Stimulated activated CD4-positive, alpha-beta T cell treated with anti-CD3 and anti-CD28 coated beads, Interleukin-4, amount 100 ng/mL, for 1 hour (primary cell): ENCODE results near the gene DGLUCY.
"Not testable (repeated sequence)": the region's sequence is repeated elsewhere in the genome, so short reads cannot be mapped to it uniquely, and the experiment has no call there.

Source experiments
- DNase-seq: peaks from one replicate; pipeline ENCODE4 v3.0.0-alpha.2; 2020

DGLUCY gene

DNA sequence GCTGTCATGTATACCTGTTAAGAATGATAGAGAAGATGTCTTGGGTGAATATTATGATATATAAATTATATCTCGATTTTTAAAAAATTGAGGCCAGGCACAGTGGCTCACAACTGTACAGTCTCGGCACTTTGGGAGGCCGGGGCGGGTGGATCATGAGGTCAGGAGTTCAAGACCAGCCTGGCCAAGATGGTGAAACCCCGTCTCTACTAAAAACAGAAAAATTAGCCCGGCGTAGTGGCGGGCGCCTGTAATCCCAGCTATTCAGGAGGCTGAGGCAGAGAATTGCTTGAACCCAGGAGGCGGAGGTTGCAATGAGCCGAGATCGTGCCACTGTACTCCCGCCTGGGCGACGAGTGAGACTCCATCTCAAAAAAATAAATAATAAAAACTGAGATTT lies 152.4 kb downstream of the DGLUCY start:
- DNase-seq = not testable (repeated sequence)

DNA sequence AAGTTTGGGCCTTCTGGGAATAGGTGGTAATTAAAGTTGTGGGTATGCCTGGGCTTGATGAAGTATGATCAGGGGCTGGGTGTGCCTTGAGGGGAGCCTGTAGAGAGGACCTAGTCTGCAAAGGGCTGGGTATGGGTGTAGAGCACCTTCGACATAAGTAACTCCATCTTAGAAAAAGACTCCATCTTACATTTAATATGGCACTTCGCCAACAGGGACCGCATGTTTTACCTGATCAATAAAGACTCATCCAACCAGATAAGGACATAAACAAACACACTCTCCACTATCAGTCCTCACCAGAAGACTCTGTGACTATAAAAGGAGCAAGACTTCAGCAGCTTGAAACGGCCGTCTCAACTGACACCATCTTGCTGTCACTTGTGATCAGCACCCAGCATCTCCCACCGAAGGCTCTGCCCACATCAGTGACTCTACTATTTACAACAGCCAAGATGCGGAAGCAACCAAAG lies 154.1 kb downstream of the DGLUCY start:
- DNase-seq = no peak

DNA sequence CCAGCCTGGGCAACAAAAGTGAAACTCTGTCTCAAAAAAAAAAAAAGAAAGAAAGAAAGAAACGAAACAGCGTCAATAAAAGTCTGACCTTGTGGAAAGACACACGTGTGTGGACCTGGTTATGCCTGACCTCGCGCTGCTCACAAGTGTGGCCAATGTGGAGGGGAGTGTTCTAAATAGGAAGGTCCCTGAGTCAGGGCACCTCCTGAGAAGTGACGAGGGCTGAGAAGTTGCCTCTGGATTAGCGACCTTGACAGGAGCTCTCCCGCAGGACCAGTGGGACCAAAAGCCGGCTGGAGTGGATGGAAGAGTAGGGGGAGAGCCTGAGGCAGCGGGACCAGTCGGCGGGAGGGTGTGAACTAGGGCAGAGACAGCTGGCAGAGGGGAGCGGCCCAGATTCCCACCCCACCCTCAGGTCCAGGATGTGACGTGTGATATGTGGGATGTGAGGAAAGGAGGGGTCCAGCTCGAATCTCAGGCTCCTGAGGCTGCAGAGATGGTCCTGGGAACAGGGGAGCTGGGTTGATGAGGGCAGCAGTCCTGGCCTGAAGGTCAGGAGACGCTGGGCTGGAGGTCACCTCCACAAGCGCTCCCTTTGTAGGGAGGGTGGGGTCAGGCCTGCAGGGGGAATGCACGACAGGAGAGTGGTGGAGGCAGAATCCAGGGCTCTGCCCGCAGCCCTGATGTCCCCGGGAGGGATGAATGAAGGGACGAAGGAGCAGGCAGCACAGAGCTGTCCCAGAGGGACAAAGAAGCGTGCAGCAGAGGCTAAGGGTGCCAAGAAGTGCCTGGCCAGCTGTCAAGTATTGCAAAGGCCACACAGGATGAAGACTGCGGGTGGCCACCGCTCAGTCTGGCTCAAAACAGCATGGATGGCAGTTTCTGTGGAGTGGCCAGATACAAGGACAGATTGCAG lies 155.5 kb downstream of the DGLUCY start:
- no peak for DNase-seq

DNA sequence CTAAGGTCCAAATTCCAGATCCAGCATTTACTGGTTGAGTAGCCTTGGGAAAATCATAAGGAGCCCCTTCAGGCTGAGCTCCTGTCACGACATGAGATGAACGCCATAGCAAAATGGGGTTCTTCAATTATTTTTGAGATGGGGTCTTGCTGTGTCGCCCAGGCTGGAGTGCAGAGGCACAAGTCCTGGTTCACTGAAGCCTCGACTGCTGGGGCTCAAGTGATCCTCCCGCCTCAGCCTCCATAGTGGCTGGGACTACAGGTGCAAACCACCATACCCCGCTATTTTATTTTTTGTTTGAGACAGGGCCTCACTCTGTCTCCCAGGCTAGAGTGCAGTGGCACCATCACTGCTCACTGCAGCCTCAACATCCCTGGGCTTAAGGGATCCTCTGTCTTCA lies 156.3 kb downstream of the DGLUCY start:
- DNase-seq = no peak

DNA sequence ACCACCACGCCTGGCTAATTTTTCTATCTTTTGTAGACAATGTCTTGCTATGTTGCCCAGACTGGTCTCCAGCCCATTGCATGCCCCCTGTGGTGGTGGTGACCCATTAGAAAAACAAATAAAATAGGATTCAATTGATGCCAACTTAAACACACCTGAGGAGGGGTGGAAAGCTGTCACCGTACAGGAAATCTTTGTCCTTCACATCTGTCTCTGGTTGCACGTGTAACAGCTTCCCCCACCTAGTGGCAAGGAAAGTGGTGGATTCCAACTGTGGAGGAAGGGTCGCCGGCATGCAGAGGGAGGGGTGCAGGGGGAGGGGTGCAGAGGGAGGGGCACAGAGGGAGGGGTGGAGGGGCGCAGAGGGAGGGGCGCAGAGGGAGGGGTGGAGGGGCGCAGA lies 156.7 kb downstream of the DGLUCY start:
- DNase-seq = no peak

DNA sequence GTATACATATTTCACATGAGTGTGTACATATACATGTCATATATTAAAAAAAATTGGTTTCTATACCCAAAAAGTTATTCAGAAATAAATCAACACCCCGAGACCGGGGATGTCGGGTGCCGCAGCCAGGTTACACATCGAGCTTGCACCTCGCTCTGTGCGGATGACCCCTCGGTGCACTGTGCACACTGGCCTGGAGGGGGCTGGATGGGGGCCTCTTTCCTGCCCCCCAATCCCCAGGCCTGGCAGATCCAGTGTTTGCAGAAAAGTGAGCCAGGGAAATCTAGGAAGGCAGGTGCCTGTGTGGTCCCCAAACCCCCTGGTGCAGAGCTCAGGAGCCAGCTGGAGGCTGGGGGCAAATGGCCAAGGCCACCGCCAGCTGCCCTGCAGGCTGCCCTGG lies 157.8 kb downstream of the DGLUCY start:
- DNase-seq = no peak

DNA sequence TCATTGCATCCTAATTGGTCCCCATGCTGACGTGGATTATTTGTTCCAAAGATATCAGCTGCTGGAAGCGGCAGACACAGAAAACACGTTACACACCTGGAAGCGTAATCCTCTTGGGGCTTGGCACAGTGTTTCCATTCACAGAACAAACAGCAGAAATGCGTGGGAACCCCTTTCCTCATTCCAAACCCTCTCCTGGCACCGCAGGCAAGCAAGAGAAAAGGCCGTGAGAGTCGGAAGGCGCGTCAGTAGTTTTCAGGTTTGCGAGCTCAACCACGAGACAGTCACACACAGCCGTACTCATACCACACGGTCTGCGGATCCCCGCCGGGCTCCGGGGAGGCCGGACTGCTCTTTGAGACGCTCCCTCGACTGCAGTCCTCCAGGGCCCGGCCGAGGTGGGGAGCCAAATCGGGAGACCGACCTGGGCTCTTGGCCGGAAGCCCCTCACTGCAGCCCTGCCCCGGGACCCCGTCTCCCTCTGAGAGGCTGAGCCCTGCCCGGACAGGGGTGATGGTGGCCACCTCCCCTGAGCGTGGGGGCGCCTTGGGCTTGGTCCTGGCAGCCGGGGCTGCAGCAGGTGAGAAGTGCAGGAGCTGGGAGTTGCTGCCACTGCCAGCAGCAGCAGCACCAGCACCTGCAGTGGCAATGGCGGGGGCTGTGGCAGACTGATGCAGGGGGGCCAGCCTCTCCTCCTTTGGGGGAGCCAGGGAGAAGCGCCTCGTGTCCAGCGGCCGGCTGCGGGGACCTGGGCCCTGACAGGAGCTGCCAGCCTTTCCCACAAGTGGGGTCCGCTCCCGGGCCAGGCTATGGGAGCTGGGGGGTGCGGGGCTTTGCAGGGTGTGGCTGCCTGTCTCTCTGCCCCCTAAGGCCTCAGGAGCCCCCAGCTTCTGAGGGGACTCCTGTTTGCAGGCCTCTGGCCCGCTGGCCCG lies 158.7 kb downstream of the DGLUCY start:
- DNase-seq = no peak

DNA sequence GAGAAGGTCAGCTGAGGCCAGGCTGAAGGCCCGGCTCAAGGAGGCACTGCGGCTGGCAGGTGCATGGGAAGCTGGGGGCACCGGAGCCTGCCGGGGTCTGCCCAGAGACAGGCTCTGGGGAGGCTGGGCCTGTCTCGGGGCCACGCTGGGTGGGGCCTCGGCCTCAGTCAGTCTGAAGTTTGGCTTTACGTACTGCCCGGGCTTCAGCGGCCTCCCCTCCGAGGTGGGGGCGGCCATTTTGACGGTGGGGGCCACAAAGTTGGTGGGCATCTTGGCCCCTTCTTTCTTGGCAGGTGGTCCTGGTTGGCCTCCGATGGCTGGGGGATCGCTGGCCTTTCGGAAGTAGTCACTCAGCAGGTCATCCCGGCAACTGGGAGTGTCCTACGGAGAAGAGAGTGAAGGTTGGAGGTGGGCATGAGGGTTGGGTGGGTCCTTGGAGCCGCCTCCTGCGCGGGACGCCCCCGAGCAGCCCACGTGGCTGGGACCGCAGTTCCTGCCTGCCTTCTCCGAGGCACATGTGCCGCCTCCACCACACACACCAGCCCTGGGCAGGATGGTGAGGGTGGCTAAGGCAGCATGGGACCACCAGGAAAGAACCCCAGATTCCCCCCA lies 159.5 kb downstream of the DGLUCY start:
- no peak for DNase-seq

DNA sequence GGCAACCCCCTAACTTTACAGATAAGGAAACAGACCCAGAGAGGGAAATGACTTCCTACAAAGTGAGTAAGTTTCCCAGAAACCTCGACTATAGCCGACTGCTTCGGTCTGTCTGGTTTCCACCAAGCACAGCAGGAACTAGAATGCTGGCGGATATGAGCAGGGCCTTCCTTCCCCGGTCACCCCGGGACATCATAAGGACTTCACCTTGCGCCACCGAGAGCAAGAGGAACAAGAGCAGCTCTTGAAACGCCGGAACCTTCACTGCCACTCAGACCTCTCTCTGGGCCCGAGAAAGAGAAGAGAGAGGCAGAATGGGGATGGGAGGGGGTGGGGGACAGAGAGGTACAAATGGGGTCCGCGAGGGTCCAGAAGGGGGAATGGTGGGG lies 160.0 kb downstream of the DGLUCY start:
- DNase-seq = no peak

DNA sequence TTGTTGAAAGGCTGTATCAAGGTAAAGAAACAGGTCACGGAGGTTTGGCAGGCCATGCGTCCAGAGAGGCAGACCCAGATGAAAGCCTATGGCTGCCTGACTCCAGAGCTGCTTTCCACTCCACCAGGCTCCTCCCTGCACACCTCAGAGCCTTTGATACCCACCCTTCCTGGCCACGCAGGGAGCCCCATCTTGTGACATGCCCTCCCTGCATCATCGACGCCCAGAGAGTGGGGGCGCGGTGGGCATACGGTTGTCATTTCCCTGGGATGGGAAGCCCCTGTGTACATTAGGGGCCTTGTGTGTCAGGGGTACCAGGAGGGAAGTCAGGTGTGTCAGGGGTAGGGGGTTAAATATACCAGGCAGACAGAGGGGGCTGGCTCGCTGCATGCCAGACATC lies 160.9 kb downstream of the DGLUCY start:
- DNase-seq = no peak
